ENCODE data around the gene SLC38A7. TPM values are rescaled to one million over a fixed set of nuclear protein-coding genes. Genes with fewer than 3 reads are reported as not detected.

SLC38A7 gene
- total and polyA plus RNA-seq, 2 of the 13 experiments (the other 11 are each of a cell fraction or from before 2014, with no cell fraction given) = 13.2 to 14.1 TPM

DNA sequence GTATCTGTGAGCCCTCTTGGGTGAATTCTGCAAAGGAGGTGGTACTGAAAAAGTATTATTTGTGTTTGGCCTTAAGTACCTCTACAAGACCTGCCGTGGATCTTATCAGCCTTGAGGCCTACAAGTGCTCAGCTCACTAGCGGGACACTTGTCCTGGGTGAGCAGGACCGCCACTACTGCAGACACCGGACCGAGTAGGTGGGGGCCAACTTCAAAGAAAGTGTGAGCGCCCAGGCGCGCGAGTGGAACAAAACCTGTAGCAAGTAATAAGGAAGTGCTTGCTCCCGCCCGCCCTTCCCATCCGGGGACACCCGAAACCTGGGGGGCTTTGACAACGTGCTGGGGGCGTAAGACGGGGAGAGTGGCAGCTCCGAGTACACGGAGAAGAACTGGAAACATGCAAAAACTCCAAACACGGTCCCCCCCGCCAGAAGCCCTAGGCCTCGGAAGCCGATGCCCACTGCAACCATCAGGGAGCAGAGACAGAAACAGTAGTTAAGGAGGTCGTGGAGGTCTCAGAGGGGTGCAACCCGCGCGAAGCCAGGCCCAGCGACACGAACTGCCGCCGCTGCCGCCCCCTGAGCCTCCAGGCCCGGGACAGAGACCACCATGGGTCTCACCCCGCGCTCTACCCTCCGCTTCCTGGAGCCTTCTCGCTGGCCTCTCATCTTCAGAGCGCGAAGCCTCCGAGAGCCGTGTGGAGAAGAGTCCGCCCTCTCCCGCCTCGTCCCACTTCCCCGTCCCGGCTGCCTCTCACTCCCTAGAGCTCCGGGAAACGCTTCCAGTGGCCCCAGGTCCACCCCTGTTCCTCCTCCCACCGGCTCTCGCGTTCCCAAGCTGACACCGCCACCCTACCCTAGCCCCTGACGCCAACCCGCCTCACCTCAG is 55.5 kb downstream of the SLC38A7 start:
- Histone ChIP-seq H3K27me3 (ENCODE audit: control insufficient read depth in 1 of 2, insufficient read depth in 2 of 2, low read length in 2 of 2) (no peaks in the 10 kb centered on the region; a peak in 1 of 5 replicates), H3K27ac (ENCODE audit: extremely low read length, insufficient read depth, low read length) (peak overlapping the region; percentile 96), H3K36me3 (replicated peaks in 1 of 2; ENCODE audit: control insufficient read depth in 1 of 2, insufficient read depth in 2 of 2, low read length in 2 of 2) (peaks cover 5 to 15% of the 10 kb centered on the region in 2 experiments; a peak in 4 of 5 replicates), H3K9me3 (ENCODE audit: low read length) (no peaks in the 10 kb centered on the region), H3K4me2 (ENCODE audit: low read depth, low read length) (peak overlapping the region; percentile 85), H3K4me3 (replicated peaks in 1 of 3; ENCODE audit: insufficient read depth in 1 of 3, low read depth in 2 of 3, low read length in 3 of 3) (peak overlapping the region; percentile 94 to 100 (median 98)), H3K79me2 (ENCODE audit: insufficient read depth, low read length) (peaks cover 56% of the 10 kb centered on the region), H2AFZ (ENCODE audit: low read length) (no peak overlapping the region), H4K20me1 (ENCODE audit: insufficient read depth, low read length) (peaks cover 31% of the 10 kb centered on the region), H3K4me1 (ENCODE audit: insufficient read depth, low read length) (peaks cover 39% of the 10 kb centered on the region), H3K9ac (ENCODE audit: insufficient read depth, low read depth, low read length) (peak overlapping the region; percentile 100)
- FAIRE-seq = no peak
- ChIA-PET CTCF (ENCODE audit: low intra/inter-chr PET ratio, low total read pairs) (no interaction called here), POLR2A (interaction anchor here (0.6 to 2.7 kb wide), 9 partner anchors 11 to 958 kb away, joined by 3 to 10 read pairs (median 3); no protein-coding TSS in a partner anchor)
- intact Hi-C loops (cut with micrococcal nuclease; ENCODE audit: unreplicated experiment) (no loop called here), in situ Hi-C loops (cut with HindIII; ENCODE audit: extremely low pct_ligation_motif_present, low pct_unique_long_range_greater_than_20kb) (no loop called here)
- WGBS (ENCODE audit: low lambda C conversion rate) = 1% methylated on average over 53 of the region's 53 CpGs
- DNase-seq (ENCODE audit: low spot score) = peak; percentile 55
- BruUV-seq (replicated peaks) = no TSS peak
- ATAC-seq = peak; percentile 62
- TF ChIP-seq, protein P1, sequence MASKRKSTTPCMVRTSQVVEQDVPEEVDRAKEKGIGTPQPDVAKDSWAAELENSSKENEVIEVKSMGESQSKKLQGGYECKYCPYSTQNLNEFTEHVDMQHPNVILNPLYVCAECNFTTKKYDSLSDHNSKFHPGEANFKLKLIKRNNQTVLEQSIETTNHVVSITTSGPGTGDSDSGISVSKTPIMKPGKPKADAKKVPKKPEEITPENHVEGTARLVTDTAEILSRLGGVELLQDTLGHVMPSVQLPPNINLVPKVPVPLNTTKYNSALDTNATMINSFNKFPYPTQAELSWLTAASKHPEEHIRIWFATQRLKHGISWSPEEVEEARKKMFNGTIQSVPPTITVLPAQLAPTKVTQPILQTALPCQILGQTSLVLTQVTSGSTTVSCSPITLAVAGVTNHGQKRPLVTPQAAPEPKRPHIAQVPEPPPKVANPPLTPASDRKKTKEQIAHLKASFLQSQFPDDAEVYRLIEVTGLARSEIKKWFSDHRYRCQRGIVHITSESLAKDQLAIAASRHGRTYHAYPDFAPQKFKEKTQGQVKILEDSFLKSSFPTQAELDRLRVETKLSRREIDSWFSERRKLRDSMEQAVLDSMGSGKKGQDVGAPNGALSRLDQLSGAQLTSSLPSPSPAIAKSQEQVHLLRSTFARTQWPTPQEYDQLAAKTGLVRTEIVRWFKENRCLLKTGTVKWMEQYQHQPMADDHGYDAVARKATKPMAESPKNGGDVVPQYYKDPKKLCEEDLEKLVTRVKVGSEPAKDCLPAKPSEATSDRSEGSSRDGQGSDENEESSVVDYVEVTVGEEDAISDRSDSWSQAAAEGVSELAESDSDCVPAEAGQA (IDR thresholded peaks at IDR 0.05; ENCODE audit: low read depth) = no peak
- TF ChIP-seq, protein P1 (CRISPR knock-in tag; IDR thresholded peaks at IDR 0.05; ENCODE audit: borderline replicate concordance) = 0 out of 2 replicates have a peak, but pooled peaks have one; percentile 6
- TF ChIP-seq ATAD3A (CRISPR knock-in tag; IDR thresholded peaks at IDR 0.05) (no peak), CAMTA2 (CRISPR knock-in tag; IDR thresholded peaks at IDR 0.05; ENCODE audit: borderline replicate concordance) (peak; percentile 74), ETV6 (CRISPR knock-in tag; conservative IDR thresholded peaks at IDR 0.05) (no peak; the same call in 1 of the 2 replicates), ZNF33A (CRISPR knock-in tag; IDR thresholded peaks at IDR 0.05; ENCODE audit: borderline replicate concordance) (no peak), ZNF850 (CRISPR knock-in tag; conservative IDR thresholded peaks at IDR 0.05) (0 out of 2 replicates have a peak, but pooled peaks have one; percentile 75), HIVEP1 (CRISPR knock-in tag; IDR thresholded peaks at IDR 0.05) (no peak; the same call in 1 of the 2 replicates), ZNF614 (CRISPR knock-in tag; IDR thresholded peaks at IDR 0.05; ENCODE audit: borderline replicate concordance) (0 out of 2 replicates have a peak, but pooled peaks have one; percentile 22), ZNF296 (CRISPR knock-in tag; conservative IDR thresholded peaks at IDR 0.05) (peak; percentile 81), ZNF30 (CRISPR knock-in tag; IDR thresholded peaks at IDR 0.05) (0 out of 2 replicates have a peak, but pooled peaks have one; percentile 42), ZSCAN29 (CRISPR knock-in tag; conservative IDR thresholded peaks at IDR 0.05) (no peak), ZSCAN25 (CRISPR knock-in tag; IDR thresholded peaks at IDR 0.05) (0 out of 2 replicates have a peak, but pooled peaks have one; percentile 1), ZNF136 (CRISPR knock-in tag; IDR thresholded peaks at IDR 0.05; ENCODE audit: low read depth) (no peak), DNMT3B (CRISPR knock-in tag; conservative IDR thresholded peaks at IDR 0.05) (no peak)
- TF ChIP-seq, protein P2, sequence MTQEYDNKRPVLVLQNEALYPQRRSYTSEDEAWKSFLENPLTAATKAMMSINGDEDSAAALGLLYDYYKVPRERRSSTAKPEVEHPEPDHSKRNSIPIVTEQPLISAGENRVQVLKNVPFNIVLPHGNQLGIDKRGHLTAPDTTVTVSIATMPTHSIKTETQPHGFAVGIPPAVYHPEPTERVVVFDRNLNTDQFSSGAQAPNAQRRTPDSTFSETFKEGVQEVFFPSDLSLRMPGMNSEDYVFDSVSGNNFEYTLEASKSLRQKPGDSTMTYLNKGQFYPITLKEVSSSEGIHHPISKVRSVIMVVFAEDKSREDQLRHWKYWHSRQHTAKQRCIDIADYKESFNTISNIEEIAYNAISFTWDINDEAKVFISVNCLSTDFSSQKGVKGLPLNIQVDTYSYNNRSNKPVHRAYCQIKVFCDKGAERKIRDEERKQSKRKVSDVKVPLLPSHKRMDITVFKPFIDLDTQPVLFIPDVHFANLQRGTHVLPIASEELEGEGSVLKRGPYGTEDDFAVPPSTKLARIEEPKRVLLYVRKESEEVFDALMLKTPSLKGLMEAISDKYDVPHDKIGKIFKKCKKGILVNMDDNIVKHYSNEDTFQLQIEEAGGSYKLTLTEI (CRISPR knock-in tag; conservative IDR thresholded peaks at IDR 0.05) = no peak

Measured in HepG2 (cell line).